Heart left ventricle (tissue), 13 donors: ENCODE results near the gene INF2.

ENCODE experiments used
- POLR2A ChIP-seq, 2 donors: fragments of 450-650 bp; IDR thresholded peaks; one replicate each; pipeline ENCODE4 v1.6.1; 2017; ENCODE audit warnings: antibody characterized with exemption in 2 of 2, mild to moderate bottlenecking in 2 of 2, moderate library complexity in 2 of 2
- TF ChIP-seq, protein P1 (sequence below), 12 donors: fragments of 200-600 bp; sonication (generic) in 4 of 12; IDR thresholded peaks; one replicate each; pipeline versions ENCODE4 v1.5.0 to v1.8.0; 2018 to 2022; ENCODE audit warnings: antibody characterized with exemption in 12 of 12, mild to moderate bottlenecking in 5 of 12
- donor health status: ischemic (EF 13 %, LVEDD 7.1; RV severe dilation, severe dysfunction).
- donor health status: DM: no; HTN: yes; CAD: no.
- donor health status: DM: no; HTN: no; CAD: no.
- donor health status: ischemic (EF 25% LVEDD 6.9; RV normal size, moderate dysfunction).
- donor health status: ischemic (EF 25% LVEDD 5.7; RV mildly dilated, moderate dysfunction).
- donor health status: ischemic (EF 35%, LVEDD 5.7; RV mildly dilated, moderate dysfunction).
- donor health status: nonischemic (EF 11% LVEDD 7.7; RV severe dilation, severe dysfunction).
- donor health status: DM: yes; HTN: yes; CAD: no.
- donor health status: PGD.
- donor health status: ischemic (EF 29% LVEDD 5.4; RV normal size, mild dysfunction).
- donor health status: nonischemic (EF 23%, LVEDD 6.1; RV moderate dilation, normal function).

DNA sequence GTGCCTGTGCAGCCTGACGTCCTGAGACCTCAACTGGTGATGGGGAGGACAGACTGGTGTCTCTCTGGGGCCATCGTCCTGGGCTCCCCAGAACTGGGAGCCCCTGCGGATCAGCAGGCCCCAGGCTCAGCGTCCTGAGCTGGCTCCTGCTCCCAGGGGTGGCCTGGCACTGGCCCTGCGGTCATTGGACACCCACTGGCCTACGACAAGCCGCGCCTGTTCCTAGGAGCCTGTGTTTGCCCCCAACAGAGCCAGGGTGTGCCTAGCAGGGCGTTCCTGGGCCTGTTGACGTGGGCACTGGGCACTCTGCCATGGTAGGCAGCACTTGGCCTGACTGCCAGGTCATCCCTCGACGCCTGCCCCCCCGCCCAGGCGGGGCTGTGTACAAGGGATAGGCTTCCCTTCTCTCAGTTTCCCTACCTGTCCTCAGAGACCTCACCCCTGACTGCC, 43.0 kb downstream of the INF2 start:
- TF ChIP-seq POLR2A (IDR thresholded peaks at IDR 0.05) = peak; percentile 25 to 63
- TF ChIP-seq, protein P1, sequence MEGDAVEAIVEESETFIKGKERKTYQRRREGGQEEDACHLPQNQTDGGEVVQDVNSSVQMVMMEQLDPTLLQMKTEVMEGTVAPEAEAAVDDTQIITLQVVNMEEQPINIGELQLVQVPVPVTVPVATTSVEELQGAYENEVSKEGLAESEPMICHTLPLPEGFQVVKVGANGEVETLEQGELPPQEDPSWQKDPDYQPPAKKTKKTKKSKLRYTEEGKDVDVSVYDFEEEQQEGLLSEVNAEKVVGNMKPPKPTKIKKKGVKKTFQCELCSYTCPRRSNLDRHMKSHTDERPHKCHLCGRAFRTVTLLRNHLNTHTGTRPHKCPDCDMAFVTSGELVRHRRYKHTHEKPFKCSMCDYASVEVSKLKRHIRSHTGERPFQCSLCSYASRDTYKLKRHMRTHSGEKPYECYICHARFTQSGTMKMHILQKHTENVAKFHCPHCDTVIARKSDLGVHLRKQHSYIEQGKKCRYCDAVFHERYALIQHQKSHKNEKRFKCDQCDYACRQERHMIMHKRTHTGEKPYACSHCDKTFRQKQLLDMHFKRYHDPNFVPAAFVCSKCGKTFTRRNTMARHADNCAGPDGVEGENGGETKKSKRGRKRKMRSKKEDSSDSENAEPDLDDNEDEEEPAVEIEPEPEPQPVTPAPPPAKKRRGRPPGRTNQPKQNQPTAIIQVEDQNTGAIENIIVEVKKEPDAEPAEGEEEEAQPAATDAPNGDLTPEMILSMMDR (IDR thresholded peaks at IDR 0.05) = no peak
